Transverse colon (tissue), 4 donors: ENCODE results near the gene MICU2. TPM values are rescaled to one million over a fixed set of nuclear protein-coding genes. Genes with fewer than 3 reads are reported as not detected.

Source experiments
- DNase-seq: peaks from one replicate; pipeline ENCODE4 v3.0.0-alpha.2; 2019
- H3K27ac ChIP-seq, 4 donors: fragments of 200-600 bp; sonication (generic); 2 replicates each; pipeline ENCODE4 v1.5.1; 2016 to 2018; ENCODE audit warnings: inconsistent platforms in 4 of 4
- H3K27me3 ChIP-seq: fragments of 200-600 bp; sonication (generic); 2 replicates; pipeline ENCODE4 v1.5.1; 2017; ENCODE audit warnings: inconsistent platforms
- H3K36me3 ChIP-seq, 4 donors: fragments of 200-600 bp; sonication (generic); 2 replicates each; pipeline ENCODE4 v1.5.1; 2017 to 2019; ENCODE audit warnings: inconsistent platforms in 4 of 4
- H3K4me1 ChIP-seq, 4 donors: fragments of 200-600 bp; sonication (generic); 2 replicates each; pipeline ENCODE4 v1.5.1; 2017 to 2020; ENCODE audit warnings: inconsistent platforms in 4 of 4
- H3K4me3 ChIP-seq, 4 donors: fragments of 200-600 bp; sonication (generic); 1 replicate in 1 of 4; 2 replicates in 3 of 4; pipeline versions ENCODE4 v1.5.1 to v1.6.1; 2017 to 2019; ENCODE audit warnings: inconsistent platforms in 4 of 4
- H3K9me3 ChIP-seq, 2 donors: fragments of 200-600 bp; sonication (generic); 2 replicates each; pipeline ENCODE4 v1.5.1; 2017 to 2019; ENCODE audit warnings: inconsistent platforms in 2 of 2
- CTCF ChIP-seq, 5 experiments: fragments of 200-600 bp in 3 of 5; fragments of 450-650 bp in 2 of 5; sonication (generic) in 3 of 5; IDR thresholded peaks; 1 replicate in 2 of 5; 2 replicates in 3 of 5; pipeline ENCODE4 v1.5.1; 2016 to 2017; ENCODE audit warnings: antibody characterized with exemption in 5 of 5, inconsistent platforms in 3 of 5, mild to moderate bottlenecking in 2 of 5, moderate library complexity in 1 of 5
- EP300 ChIP-seq: sonication (generic); formaldehyde crosslinking; IDR thresholded peaks from one replicate; pipeline ENCODE4 v1.6.1; 2017; ENCODE audit warnings: antibody characterized with exemption, low read depth
- POLR2A ChIP-seq: fragments of 450-650 bp; IDR thresholded peaks from one replicate; pipeline ENCODE4 v1.6.1; 2016; ENCODE audit warnings: antibody characterized with exemption, mild to moderate bottlenecking, moderate library complexity
- POLR2AphosphoS5 ChIP-seq, 3 donors: sonication (generic); formaldehyde crosslinking; IDR thresholded peaks; one replicate each; pipeline ENCODE4 v1.6.1; 2016; ENCODE audit warnings: antibody characterized with exemption in 3 of 3
- WGBS, 2 donors: methylation state at CpG; one replicate each; pipeline ENCODE4 v1.1.5; 2018; ENCODE audit warnings: low coverage in 1 of 2; 5-methylcytosine and 5-hydroxymethylcytosine counted together
- in situ Hi-C, 4 donors: fragments of 200-750 bp; cut with MboI; loops; one replicate each; pipeline versions ENCODE4 v1.15.0 to v1.15.1; 2017; ENCODE audit warnings: low sequenced_read_pairs in 3 of 4, low pct_ligation_motif_present in 1 of 4, low pct_unique_long_range_greater_than_20kb in 1 of 4
- intact Hi-C: fragments of 100-400 bp; cut with DNase I; formaldehyde crosslinking; loops from one replicate; pipeline ENCODE4 v1.15.1; 2023; ENCODE audit warnings: low total_unique reads
- total RNA-seq, 4 donors: library from RNA; depleted of rRNA; stranded (reverse); fragments of >200 nt; gene quantifications; one replicate each; pipeline ENCODE4 v1.1.0, GENCODE V29; 2016

The MICU2 gene
- total RNA-seq, 4 donors from 2014 or later: 48.8 to 101 (median 90.0) TPM

DNA sequence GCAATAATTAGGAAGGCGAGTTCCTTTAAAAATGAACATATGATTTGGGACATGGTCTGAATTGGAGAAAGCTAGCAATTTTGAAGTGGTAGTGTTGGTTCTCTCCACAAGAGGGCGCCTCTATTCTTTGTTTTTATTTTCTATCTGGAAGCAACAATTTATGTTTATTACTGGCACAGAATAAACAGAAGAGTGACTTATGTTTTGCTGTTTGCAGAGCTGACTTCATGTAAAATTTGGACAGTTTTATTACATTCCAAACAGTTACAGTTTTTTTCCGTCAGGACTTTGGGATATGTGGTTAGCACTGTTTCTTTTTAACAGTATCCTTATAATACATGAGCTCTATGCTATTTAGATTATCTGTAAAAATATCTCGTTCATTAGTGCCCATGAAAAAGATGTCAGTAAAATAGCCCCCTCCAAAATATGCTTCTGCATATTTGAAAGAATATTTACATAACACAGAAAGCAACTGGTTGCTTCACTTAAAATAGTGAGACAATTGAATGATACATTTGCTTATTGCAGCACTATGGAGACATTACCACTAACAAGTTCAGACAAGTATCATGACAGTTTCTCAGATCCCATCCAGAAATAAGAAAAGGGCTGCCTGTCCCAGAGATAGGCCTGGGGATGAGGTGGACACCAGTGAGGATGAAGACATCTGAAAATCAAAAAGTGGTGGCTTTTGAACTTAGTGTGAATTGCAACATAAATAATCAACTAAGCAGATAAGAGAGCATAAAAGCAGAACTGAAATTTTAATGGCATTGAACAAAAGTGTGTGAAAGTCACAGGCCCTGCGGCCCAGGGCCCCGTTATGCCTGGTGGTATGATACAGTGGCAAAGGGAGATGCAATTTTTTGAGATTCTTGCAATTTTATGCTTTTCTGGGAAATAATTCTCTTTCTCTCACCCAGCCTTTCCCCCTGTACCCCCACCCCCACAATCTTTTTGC lies 34.6 kb upstream of the MICU2 start:
- 28 to 32% methylated on average over 6 of the region's 6 CpGs for WGBS, 2 donors
- H3K36me3 ChIP-seq: no peaks in the 10 kb centered on the region
- H3K4me3 ChIP-seq: no peak overlapping the region
- no peaks in the 10 kb centered on the region for H3K27me3 ChIP-seq
- in situ Hi-C loops: loop anchor here (10.0 to 25.0 kb wide), 4 partner anchors 646 to 1149 kb away; no protein-coding TSS in a partner anchor
- TF ChIP-seq POLR2AphosphoS5 (IDR thresholded peaks at IDR 0.05) (no peak), POLR2A (no peak), CTCF (IDR thresholded peaks at IDR 0.05) (peak; percentile 82 to 87 (median 83))
- peak; percentile 43 for DNase-seq
- peak overlapping the region in 2 of 4 donors; percentile 40 to 52 for H3K27ac ChIP-seq
- no peaks in the 10 kb centered on the region for H3K9me3 ChIP-seq
- peaks cover 0 to 16% (median 2%) of the 10 kb centered on the region in 4 donors for H3K4me1 ChIP-seq
- intact Hi-C loops: no loop called here

GRCh38 chr13:21637296-21637695 lies 33.3 kb upstream of the MICU2 start:
- no peaks in the 10 kb centered on the region for H3K27me3 ChIP-seq
- no peaks in the 10 kb centered on the region for H3K9me3 ChIP-seq
- peak; percentile 86 for DNase-seq
- in situ Hi-C loops (loop anchor here (10.0 to 25.0 kb wide), 4 partner anchors 648 to 1150 kb away; no protein-coding TSS in a partner anchor), intact Hi-C loops (no loop called here)
- TF ChIP-seq CTCF (IDR thresholded peaks at IDR 0.05): no peak
- TF ChIP-seq EP300: no peak
- TF ChIP-seq POLR2A: no peak
- peak in 2 of 3 donors; percentile 18 to 36 for TF ChIP-seq POLR2AphosphoS5 (IDR thresholded peaks at IDR 0.05)
- no peak overlapping the region for H3K4me3 ChIP-seq
- 52 to 53% methylated on average over 6 to 13 of the region's 13 CpGs for WGBS, 2 donors
- no peaks in the 10 kb centered on the region for H3K36me3 ChIP-seq
- peaks cover 0 to 16% (median 2%) of the 10 kb centered on the region in 4 donors for H3K4me1 ChIP-seq
- peak overlapping the region in 3 of 4 donors; percentile 40 to 54 (median 52) for H3K27ac ChIP-seq

GRCh38 chr13:21636656-21637055 lies 32.7 kb upstream of the MICU2 start:
- Histone ChIP-seq H3K4me1 (peaks cover 0 to 16% (median 2%) of the 10 kb centered on the region in 4 donors), H3K36me3 (no peaks in the 10 kb centered on the region), H3K27me3 (no peaks in the 10 kb centered on the region), H3K27ac (peak overlapping the region in 1 of 4 donors; percentile 52), H3K4me3 (no peak overlapping the region), H3K9me3 (peaks cover 0 to 3% of the 10 kb centered on the region in 2 donors)
- in situ Hi-C loops (loop anchor here (10.0 to 25.0 kb wide), 4 partner anchors 648 to 1151 kb away; no protein-coding TSS in a partner anchor), intact Hi-C loops (no loop called here)
- 45% methylated on average over 3 of the region's 3 CpGs; no CpG with 5 or more reads in 1 of the 2 donors for WGBS, 2 donors
- DNase-seq: no peak
- TF ChIP-seq CTCF (IDR thresholded peaks at IDR 0.05): no peak
- no peak for TF ChIP-seq EP300
- TF ChIP-seq POLR2A: no peak
- TF ChIP-seq POLR2AphosphoS5 (IDR thresholded peaks at IDR 0.05): no peak

DNA sequence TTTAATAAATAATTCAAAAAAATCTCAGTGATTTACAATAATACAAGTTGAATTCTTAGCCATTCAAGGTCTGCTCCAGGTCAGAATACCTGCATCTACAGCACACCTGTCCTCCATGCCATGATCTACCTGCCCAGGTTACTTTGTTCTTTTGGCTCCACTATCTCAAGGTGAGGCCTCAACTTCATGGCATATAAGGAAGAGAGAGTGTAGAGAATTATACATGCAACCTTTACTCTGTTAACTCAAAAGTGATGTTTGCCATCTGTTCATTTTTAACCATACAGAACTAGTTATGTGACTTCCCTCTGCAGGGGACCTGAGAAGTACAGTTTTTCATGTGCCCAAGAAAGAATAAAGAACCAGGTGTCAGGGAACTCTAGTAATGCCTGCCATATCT lies 28.2 kb upstream of the MICU2 start:
- DNase-seq: no peak
- Histone ChIP-seq H3K27ac (no peak overlapping the region), H3K4me1 (peaks cover 0 to 5% (median 0%) of the 10 kb centered on the region in 4 donors), H3K27me3 (no peaks in the 10 kb centered on the region), H3K9me3 (peaks cover 0 to 11% of the 10 kb centered on the region in 2 donors), H3K4me3 (no peak overlapping the region), H3K36me3 (no peaks in the 10 kb centered on the region)
- in situ Hi-C loops: loop anchor here (10.0 to 25.0 kb wide), 4 partner anchors 653 to 1155 kb away; no protein-coding TSS in a partner anchor
- TF ChIP-seq POLR2A: no peak
- TF ChIP-seq CTCF (IDR thresholded peaks at IDR 0.05): no peak
- intact Hi-C loops: no loop called here
